Panc1 (cell line): ENCODE results near the gene FIBP. TPM values are rescaled to one million over a fixed set of nuclear protein-coding genes. Genes with fewer than 3 reads are reported as not detected.
A peak's percentile ranks its signal among the peaks of the same experiment; 100 is the strongest.

Source experiments
- ATAC-seq: fragments of 200-7000 bp; cut with Tn5 transposase; 2 replicates; pipeline ENCODE4 v1.9.1; 2020; ENCODE audit warnings: mild to moderate bottlenecking, moderate library complexity
- BruUV-seq: library from RNA; stranded (reverse); fragments of 400-500 nt; replicated peaks from 2 replicates; lab custom pipeline; 2021; lab: Mats Ljungman, UMichigan
- CTCF ChIA-PET: fragments of 300-600 bp; sonication (Branson Sonifier 250); formaldehyde crosslinking; loops from one replicate; lab custom pipeline; 2022; ENCODE audit warnings: antibody characterized with exemption; lab: Charles Lee
- POLR2A ChIA-PET: fragments of 300-600 bp; sonication (Branson Sonifier 250); formaldehyde crosslinking; loops from one replicate; lab custom pipeline; 2022; ENCODE audit warnings: antibody characterized with exemption; lab: Charles Lee
- DNase-seq: peaks from one replicate; pipeline ENCODE4 v3.0.0-alpha.2; 2010; ENCODE audit warnings: low read depth, low spot score
- H3K27ac ChIP-seq: 2 replicates; pipeline ENCODE4 v1.5.1; 2011; ENCODE audit warnings: mild to moderate bottlenecking, low read length, inconsistent platforms
- H3K27me3 ChIP-seq: fragments of 200-500 bp; sonication (Bioruptor generic); 2 replicates; pipeline ENCODE4 v1.6.0; 2014; ENCODE audit warnings: low read length, inconsistent platforms; ENCODE audit not compliant: control insufficient read depth, insufficient read depth
- H3K36me3 ChIP-seq: fragments of 200-500 bp; sonication (Bioruptor generic); 2 replicates; pipeline ENCODE4 v1.5.1; 2014; ENCODE audit warnings: inconsistent platforms, mild to moderate bottlenecking, low read length, moderate library complexity; ENCODE audit not compliant: control insufficient read depth, insufficient read depth
- H3K4me1 ChIP-seq: 2 replicates; pipeline ENCODE4 v1.5.1; 2011; ENCODE audit warnings: inconsistent platforms, mild to moderate bottlenecking, low read length, moderate library complexity; ENCODE audit not compliant: control insufficient read depth, insufficient read depth
- H3K4me3 ChIP-seq, 2 experiments: 2 replicates each; pipeline ENCODE4 v1.5.1; 2011 to 2012; ENCODE audit warnings: low read depth in 2 of 2, low read length in 2 of 2, mild to moderate bottlenecking in 2 of 2, inconsistent platforms in 1 of 2, moderate library complexity in 1 of 2
- H3K9me3 ChIP-seq: fragments of 200-500 bp; sonication (Bioruptor generic); 2 replicates; pipeline ENCODE4 v1.5.1; 2014; ENCODE audit warnings: low read depth, mild to moderate bottlenecking, inconsistent platforms, low read length, moderate library complexity; ENCODE audit not compliant: control insufficient read depth, insufficient read depth
- POLR2AphosphoS5 ChIP-seq: IDR thresholded peaks from 2 replicates; pipeline ENCODE4 v1.6.1; 2012; ENCODE audit warnings: mild to moderate bottlenecking, low read depth, low read length, moderate library complexity
- SIN3A ChIP-seq: IDR thresholded peaks from 2 replicates; pipeline ENCODE4 v1.6.1; 2012; ENCODE audit warnings: low read depth, mild to moderate bottlenecking, low read length, moderate library complexity, borderline replicate concordance; ENCODE audit not compliant: insufficient read depth
- TCF7L2 ChIP-seq: IDR thresholded peaks from 2 replicates; pipeline ENCODE4 v1.6.1; 2011; ENCODE audit warnings: mild to moderate bottlenecking, low read depth, low read length, inconsistent platforms
- in situ Hi-C: cut with HindIII; loops from 2 replicates; pipeline ENCODE4 v1.10.0; 2016; ENCODE audit warnings: low sequenced_read_pairs, low pct_unique_long_range_greater_than_20kb
- intact Hi-C: fragments of 100-400 bp; cut with micrococcal nuclease; formaldehyde crosslinking; loops from one replicate; pipeline ENCODE4 v1.10.0; 2022; ENCODE audit not compliant: unreplicated experiment
- total RNA-seq: library from RNA; stranded (reverse); gene quantifications from one replicate; pipeline ENCODE4 v1.2.1, GENCODE V29; 2021; ENCODE audit not compliant: unreplicated experiment
- TF ChIP-seq, protein P1 (sequence below), 2 experiments: IDR thresholded peaks; 2 replicates each; pipeline ENCODE4 v1.6.1; 2011 to 2012; ENCODE audit warnings: low read depth in 2 of 2, control low read depth in 1 of 2, low read length in 1 of 2, mild to moderate bottlenecking in 1 of 2, moderate library complexity in 1 of 2; ENCODE audit not compliant: insufficient read depth in 1 of 2
- TF ChIP-seq, protein P2 (sequence below): fragments of 450-650 bp; IDR thresholded peaks from 2 replicates; pipeline ENCODE4 v1.5.1; 2017; ENCODE audit warnings: mild to moderate bottlenecking

Gene FIBP
- total RNA-seq, 1 experiment from 2014 or later, result 105 TPM

GRCh38 chr11:65898656-65899355 lies 10.5 kb upstream of the FIBP start:
- POLR2A ChIA-PET, result interaction anchor here (0.5 to 4.4 kb wide), 12 partner anchors 8 to 1059 kb away, joined by 3 to 37 read pairs (median 6); partner anchors contain the start of genes CCDC85B and FIBP
- intact Hi-C loops (no loop called here), in situ Hi-C loops (no loop called here)
- peak overlapping the region; percentile 82 to 89 for H3K4me3 ChIP-seq
- ATAC-seq (no peak), DNase-seq (no peak)
- peak overlapping the region; percentile 87 for H3K27ac ChIP-seq
- no peaks in the 10 kb centered on the region for H3K9me3 ChIP-seq
- CTCF ChIA-PET, result interaction anchor here (0.7 kb wide), 1 partner anchor 16 kb away, joined by 10 read pairs; no protein-coding TSS in a partner anchor
- H3K4me1 ChIP-seq, result peaks cover 66% of the 10 kb centered on the region
- H3K27me3 ChIP-seq, result no peaks in the 10 kb centered on the region
- no peaks in the 10 kb centered on the region; the same call in 1 of the 2 replicates for H3K36me3 ChIP-seq
- TF ChIP-seq TCF7L2, result no peak
- TF ChIP-seq, protein P1, sequence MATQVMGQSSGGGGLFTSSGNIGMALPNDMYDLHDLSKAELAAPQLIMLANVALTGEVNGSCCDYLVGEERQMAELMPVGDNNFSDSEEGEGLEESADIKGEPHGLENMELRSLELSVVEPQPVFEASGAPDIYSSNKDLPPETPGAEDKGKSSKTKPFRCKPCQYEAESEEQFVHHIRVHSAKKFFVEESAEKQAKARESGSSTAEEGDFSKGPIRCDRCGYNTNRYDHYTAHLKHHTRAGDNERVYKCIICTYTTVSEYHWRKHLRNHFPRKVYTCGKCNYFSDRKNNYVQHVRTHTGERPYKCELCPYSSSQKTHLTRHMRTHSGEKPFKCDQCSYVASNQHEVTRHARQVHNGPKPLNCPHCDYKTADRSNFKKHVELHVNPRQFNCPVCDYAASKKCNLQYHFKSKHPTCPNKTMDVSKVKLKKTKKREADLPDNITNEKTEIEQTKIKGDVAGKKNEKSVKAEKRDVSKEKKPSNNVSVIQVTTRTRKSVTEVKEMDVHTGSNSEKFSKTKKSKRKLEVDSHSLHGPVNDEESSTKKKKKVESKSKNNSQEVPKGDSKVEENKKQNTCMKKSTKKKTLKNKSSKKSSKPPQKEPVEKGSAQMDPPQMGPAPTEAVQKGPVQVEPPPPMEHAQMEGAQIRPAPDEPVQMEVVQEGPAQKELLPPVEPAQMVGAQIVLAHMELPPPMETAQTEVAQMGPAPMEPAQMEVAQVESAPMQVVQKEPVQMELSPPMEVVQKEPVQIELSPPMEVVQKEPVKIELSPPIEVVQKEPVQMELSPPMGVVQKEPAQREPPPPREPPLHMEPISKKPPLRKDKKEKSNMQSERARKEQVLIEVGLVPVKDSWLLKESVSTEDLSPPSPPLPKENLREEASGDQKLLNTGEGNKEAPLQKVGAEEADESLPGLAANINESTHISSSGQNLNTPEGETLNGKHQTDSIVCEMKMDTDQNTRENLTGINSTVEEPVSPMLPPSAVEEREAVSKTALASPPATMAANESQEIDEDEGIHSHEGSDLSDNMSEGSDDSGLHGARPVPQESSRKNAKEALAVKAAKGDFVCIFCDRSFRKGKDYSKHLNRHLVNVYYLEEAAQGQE (IDR thresholded peaks at IDR 0.05; ENCODE audit: insufficient read depth in 1 of 2, low read depth in 2 of 2, low read length in 1 of 2), result 0 out of 4 replicates have a peak, but pooled peaks of 1 of the 2 experiments have one; percentile 32
- peak; percentile 85; the same call in 1 of the 2 replicates for TF ChIP-seq SIN3A
- BruUV-seq, result TSS peak; percentile 66

DNA sequence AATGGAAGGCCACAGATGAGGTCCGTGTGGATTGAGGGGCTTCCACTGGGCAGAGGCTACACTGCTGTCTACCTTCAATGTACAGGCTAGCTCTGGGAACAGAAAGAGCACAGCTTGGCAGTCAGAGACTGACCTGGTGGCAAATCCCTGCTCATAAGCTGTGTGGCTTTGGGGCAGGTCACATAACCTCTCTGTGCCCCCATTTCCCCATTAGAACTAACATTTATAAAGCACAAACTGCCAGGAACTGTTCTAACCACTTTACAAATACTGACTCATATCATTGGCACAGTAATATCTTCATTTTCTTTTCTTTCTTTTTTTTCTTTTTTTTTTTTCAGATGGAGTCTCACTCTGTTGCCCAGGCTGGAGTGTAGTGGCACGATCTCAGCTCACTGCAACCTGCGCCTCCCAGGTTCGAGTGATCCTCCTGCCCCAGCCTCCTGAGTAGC lies 8.8 kb upstream of the FIBP start:
- no peaks in the 10 kb centered on the region; the same call in 1 of the 2 replicates for H3K36me3 ChIP-seq
- H3K4me3 ChIP-seq, result peak overlapping the region; percentile 82 to 89
- H3K27ac ChIP-seq, result peak overlapping the region; percentile 87
- H3K9me3 ChIP-seq, result no peaks in the 10 kb centered on the region
- CTCF ChIA-PET, result no interaction called here
- POLR2A ChIA-PET, result interaction anchor here (0.7 to 4.4 kb wide), 4 partner anchors 15 to 217 kb away, joined by 6 to 37 read pairs (median 14); no protein-coding TSS in a partner anchor
- peaks cover 64% of the 10 kb centered on the region for H3K4me1 ChIP-seq
- no peak for TF ChIP-seq TCF7L2
- TF ChIP-seq, protein P2, sequence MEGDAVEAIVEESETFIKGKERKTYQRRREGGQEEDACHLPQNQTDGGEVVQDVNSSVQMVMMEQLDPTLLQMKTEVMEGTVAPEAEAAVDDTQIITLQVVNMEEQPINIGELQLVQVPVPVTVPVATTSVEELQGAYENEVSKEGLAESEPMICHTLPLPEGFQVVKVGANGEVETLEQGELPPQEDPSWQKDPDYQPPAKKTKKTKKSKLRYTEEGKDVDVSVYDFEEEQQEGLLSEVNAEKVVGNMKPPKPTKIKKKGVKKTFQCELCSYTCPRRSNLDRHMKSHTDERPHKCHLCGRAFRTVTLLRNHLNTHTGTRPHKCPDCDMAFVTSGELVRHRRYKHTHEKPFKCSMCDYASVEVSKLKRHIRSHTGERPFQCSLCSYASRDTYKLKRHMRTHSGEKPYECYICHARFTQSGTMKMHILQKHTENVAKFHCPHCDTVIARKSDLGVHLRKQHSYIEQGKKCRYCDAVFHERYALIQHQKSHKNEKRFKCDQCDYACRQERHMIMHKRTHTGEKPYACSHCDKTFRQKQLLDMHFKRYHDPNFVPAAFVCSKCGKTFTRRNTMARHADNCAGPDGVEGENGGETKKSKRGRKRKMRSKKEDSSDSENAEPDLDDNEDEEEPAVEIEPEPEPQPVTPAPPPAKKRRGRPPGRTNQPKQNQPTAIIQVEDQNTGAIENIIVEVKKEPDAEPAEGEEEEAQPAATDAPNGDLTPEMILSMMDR, result no peak
- TF ChIP-seq POLR2AphosphoS5, result peak; percentile 40; the same call in 1 of the 2 replicates
- no peak for TF ChIP-seq SIN3A
- TF ChIP-seq, protein P1 (IDR thresholded peaks at IDR 0.05; ENCODE audit: insufficient read depth in 1 of 2, low read depth in 2 of 2, low read length in 1 of 2), result no peak
- BruUV-seq, result no TSS peak
- intact Hi-C loops (no loop called here), in situ Hi-C loops (no loop called here)
- ATAC-seq, result no peak
- no peak for DNase-seq
- no peaks in the 10 kb centered on the region for H3K27me3 ChIP-seq
